Activated CD8-positive, alpha-beta memory T cell treated with anti-CD3 and anti-CD28 coated beads, Interleukin-2, amount 10 ng/mL, durations not matched to agents 7 days and 5 days (primary cell): ENCODE data around the gene IL4I1. TPM values are rescaled to one million over a fixed set of nuclear protein-coding genes. Genes with fewer than 3 reads are reported as not detected.
"Not testable (repeated sequence)": the region's sequence is repeated elsewhere in the genome, so short reads cannot be mapped to it uniquely, and the experiment has no call there.

Experiments used
- ATAC-seq: fragments of 150-1000 bp; cut with Tn5 transposase; one replicate; pipeline ENCODE4 v1.10.0; 2021; ENCODE audit warnings: moderate library complexity
- CTCF ChIA-PET: fragments of 350-600 bp; sonication (Branson Sonifier 250); formaldehyde crosslinking; loops from one replicate; lab custom pipeline; 2021; ENCODE audit warnings: antibody characterized with exemption; lab: Charles Lee
- DNase-seq: peaks from one replicate; pipeline ENCODE4 v3.0.0-alpha.2; 2020
- H3K27ac Mint-ChIP-seq: one replicate; pipeline ENCODE4 v1.8.0; 2021; ENCODE audit warnings: mild to moderate bottlenecking, mixed read lengths
- H3K27me3 Mint-ChIP-seq: one replicate; pipeline ENCODE4 v1.8.0; 2021; ENCODE audit warnings: mixed read lengths
- H3K36me3 Mint-ChIP-seq: one replicate; pipeline ENCODE4 v1.8.0; 2021; ENCODE audit warnings: mild to moderate bottlenecking, mixed read lengths
- H3K4me1 Mint-ChIP-seq: one replicate; pipeline ENCODE4 v1.8.0; 2021; ENCODE audit warnings: mixed read lengths
- H3K4me3 Mint-ChIP-seq: one replicate; pipeline ENCODE4 v1.8.0; 2021; ENCODE audit warnings: mild to moderate bottlenecking, moderate library complexity, mixed read lengths
- H3K9me3 Mint-ChIP-seq: one replicate; pipeline ENCODE4 v1.8.0; 2022; ENCODE audit warnings: low read depth, mixed read lengths
- total RNA-seq, 2 experiments: library from RNA; stranded (reverse); gene quantifications; one replicate each; pipeline ENCODE4 v1.2.3, GENCODE V29; 2021

IL4I1 gene
- 10 to 100 TPM in 1 of 2 experiments, 1 to 10 TPM in 1; 1.7 to 12.3 TPM for total RNA-seq

- Mint-ChIP-seq H3K9me3 (no peaks in the 10 kb centered on the region), H3K4me3 (peak within 1 kb of the TSS; percentile 38), H3K27me3 (no peaks in the 10 kb centered on the region), H3K27ac (peak within 1 kb of the TSS; percentile 87), H3K4me1 (peaks cover 30% of the 10 kb centered on the region), H3K36me3 (no peaks in the 10 kb centered on the region)
- DNase-seq (peak; percentile 76), ATAC-seq (peak; percentile 68)
- CTCF ChIA-PET, result interaction anchor here (0.6 to 1.4 kb wide), 4 partner anchors 31 to 103 kb away, joined by 3 to 4 read pairs (median 3); no protein-coding TSS in a partner anchor
Observed at GRCh38 chr19:49896863-49897621, at the start of gene IL4I1. Gene IL4I1 (minus strand): TSS chr19:49896887. CDS start chr19:49896160, 727 bp downstream.

- H3K4me3 Mint-ChIP-seq, result no peak overlapping the region
- H3K36me3 Mint-ChIP-seq, result no peaks in the 10 kb centered on the region
- H3K9me3 Mint-ChIP-seq, result peaks cover 2% of the 10 kb centered on the region
- H3K27me3 Mint-ChIP-seq, result peaks cover 30% of the 10 kb centered on the region
- no peak for DNase-seq
- ATAC-seq, result no peak
- H3K27ac Mint-ChIP-seq, result no peak overlapping the region
- H3K4me1 Mint-ChIP-seq, result peaks cover 8% of the 10 kb centered on the region
- CTCF ChIA-PET, result no interaction called here
Observed at GRCh38 chr19:49946415-49946814, 49.7 kb upstream of the IL4I1 start.

GRCh38 chr19:49944567-49944966 is 47.9 kb upstream of the IL4I1 start:
- DNase-seq, H3K36me3 Mint-ChIP-seq, H3K9me3 Mint-ChIP-seq, H3K27ac Mint-ChIP-seq, H3K4me3 Mint-ChIP-seq, ATAC-seq, CTCF ChIA-PET: not testable (repeated sequence)
- Mint-ChIP-seq H3K27me3 (peaks cover 32% of the 10 kb centered on the region), H3K4me1 (peaks cover 18% of the 10 kb centered on the region)

- CTCF ChIA-PET, result interaction anchor here (1.1 kb wide), 1 partner anchor 11 kb away, joined by 3 read pairs; no protein-coding TSS in a partner anchor
- H3K4me3 Mint-ChIP-seq, result no peak overlapping the region
- ATAC-seq, result peak; percentile 44
- H3K9me3 Mint-ChIP-seq, result peaks cover 2% of the 10 kb centered on the region
- peaks cover 18% of the 10 kb centered on the region for H3K4me1 Mint-ChIP-seq
- H3K36me3 Mint-ChIP-seq, result no peaks in the 10 kb centered on the region
- H3K27me3 Mint-ChIP-seq, result peaks cover 41% of the 10 kb centered on the region
- DNase-seq, result no peak
- no peak overlapping the region for H3K27ac Mint-ChIP-seq
Observed at GRCh38 chr19:49940482-49940791, 43.8 kb upstream of the IL4I1 start.

GRCh38 chr19:49939721-49940481 is 43.2 kb upstream of the IL4I1 start:
- peaks cover 18% of the 10 kb centered on the region for H3K4me1 Mint-ChIP-seq
- peaks cover 2% of the 10 kb centered on the region for H3K9me3 Mint-ChIP-seq
- CTCF ChIA-PET, result interaction anchor here (1.1 to 2.8 kb wide), 4 partner anchors 11 to 196 kb away, joined by 3 to 11 read pairs (median 6); no protein-coding TSS in a partner anchor
- DNase-seq (no peak), ATAC-seq (peak; percentile 35)
- H3K27ac Mint-ChIP-seq, result no peak overlapping the region
- H3K4me3 Mint-ChIP-seq, result no peak overlapping the region
- H3K27me3 Mint-ChIP-seq, result peaks cover 37% of the 10 kb centered on the region
- no peaks in the 10 kb centered on the region for H3K36me3 Mint-ChIP-seq

GRCh38 chr19:49938662-49939061 is 42.0 kb upstream of the IL4I1 start:
- CTCF ChIA-PET, result interaction anchor here (1.0 to 2.8 kb wide), 7 partner anchors 10 to 197 kb away, joined by 3 to 22 read pairs (median 9); partner anchors contain the start of gene VRK3
- no peak overlapping the region for H3K27ac Mint-ChIP-seq
- H3K36me3 Mint-ChIP-seq, result no peaks in the 10 kb centered on the region
- peaks cover 33% of the 10 kb centered on the region for H3K27me3 Mint-ChIP-seq
- H3K4me3 Mint-ChIP-seq, result no peak overlapping the region
- no peak for ATAC-seq
- DNase-seq, result no peak
- H3K4me1 Mint-ChIP-seq, result peaks cover 13% of the 10 kb centered on the region
- H3K9me3 Mint-ChIP-seq, result no peaks in the 10 kb centered on the region

GRCh38 chr19:49937750-49938381 is 41.2 kb upstream of the IL4I1 start:
- H3K4me3 Mint-ChIP-seq, result no peak overlapping the region
- H3K27ac Mint-ChIP-seq, result no peak overlapping the region
- peak; percentile 82 for DNase-seq
- ATAC-seq, result peak; percentile 69
- H3K9me3 Mint-ChIP-seq, result no peaks in the 10 kb centered on the region
- CTCF ChIA-PET, result interaction anchor here (0.6 to 2.8 kb wide), 20 partner anchors 9 to 220 kb away, joined by 3 to 22 read pairs (median 4); partner anchors contain the start of genes ATF5, FUZ, IL4I1 and NUP62
- no peaks in the 10 kb centered on the region for H3K36me3 Mint-ChIP-seq
- H3K4me1 Mint-ChIP-seq, result peaks cover 19% of the 10 kb centered on the region
- H3K27me3 Mint-ChIP-seq, result peaks cover 25% of the 10 kb centered on the region

GRCh38 chr19:49936549-49936948 is 39.9 kb upstream of the IL4I1 start:
- H3K4me1 Mint-ChIP-seq, result peaks cover 29% of the 10 kb centered on the region
- DNase-seq (no peak), ATAC-seq (no peak)
- H3K27ac Mint-ChIP-seq, result no peak overlapping the region
- no peak overlapping the region for H3K4me3 Mint-ChIP-seq
- H3K36me3 Mint-ChIP-seq, result peaks cover 4% of the 10 kb centered on the region
- no peaks in the 10 kb centered on the region for H3K9me3 Mint-ChIP-seq
- CTCF ChIA-PET, result interaction anchor here (1.7 to 1.8 kb wide), 2 partner anchors 51 to 199 kb away, joined by 5 to 7 read pairs; no protein-coding TSS in a partner anchor
- H3K27me3 Mint-ChIP-seq, result peaks cover 14% of the 10 kb centered on the region

GRCh38 chr19:49933643-49934042 is 37.0 kb upstream of the IL4I1 start:
- no peaks in the 10 kb centered on the region for H3K9me3 Mint-ChIP-seq
- no peak for ATAC-seq
- no peak overlapping the region for H3K27ac Mint-ChIP-seq
- no peak overlapping the region for H3K4me3 Mint-ChIP-seq
- peaks cover 15% of the 10 kb centered on the region for H3K36me3 Mint-ChIP-seq
- H3K4me1 Mint-ChIP-seq, result peaks cover 34% of the 10 kb centered on the region
- peaks cover 9% of the 10 kb centered on the region for H3K27me3 Mint-ChIP-seq
- no peak for DNase-seq
- CTCF ChIA-PET, result interaction anchor here (1.0 to 1.5 kb wide), 3 partner anchors 18 to 202 kb away, joined by 3 to 4 read pairs (median 4); no protein-coding TSS in a partner anchor

GRCh38 chr19:49932731-49933131 is 36.0 kb upstream of the IL4I1 start:
- no peak overlapping the region for H3K4me3 Mint-ChIP-seq
- no peaks in the 10 kb centered on the region for H3K9me3 Mint-ChIP-seq
- CTCF ChIA-PET, result interaction anchor here (0.7 to 1.5 kb wide), 3 partner anchors 19 to 52 kb away, joined by 3 to 4 read pairs (median 4); no protein-coding TSS in a partner anchor
- H3K4me1 Mint-ChIP-seq, result peaks cover 40% of the 10 kb centered on the region
- peaks cover 9% of the 10 kb centered on the region for H3K27me3 Mint-ChIP-seq
- ATAC-seq, result no peak
- H3K27ac Mint-ChIP-seq, result peak overlapping the region; percentile 45
- DNase-seq, result peak; percentile 78
- H3K36me3 Mint-ChIP-seq, result peaks cover 21% of the 10 kb centered on the region

- Mint-ChIP-seq H3K4me1 (peaks cover 47% of the 10 kb centered on the region), H3K4me3 (peak overlapping the region; percentile 5), H3K27me3 (peaks cover 9% of the 10 kb centered on the region), H3K9me3 (no peaks in the 10 kb centered on the region), H3K27ac (peak overlapping the region; percentile 45), H3K36me3 (peaks cover 28% of the 10 kb centered on the region)
- CTCF ChIA-PET, result no interaction called here
- no peak for ATAC-seq
- DNase-seq, result no peak
Observed at GRCh38 chr19:49932041-49932451, 35.4 kb upstream of the IL4I1 start.

- Mint-ChIP-seq H3K9me3 (no peaks in the 10 kb centered on the region), H3K27me3 (peaks cover 5% of the 10 kb centered on the region), H3K36me3 (peaks cover 31% of the 10 kb centered on the region), H3K4me3 (no peak overlapping the region), H3K4me1 (peaks cover 52% of the 10 kb centered on the region), H3K27ac (peak overlapping the region; percentile 30)
- ATAC-seq, result no peak
- CTCF ChIA-PET, result no interaction called here
- DNase-seq, result no peak
Observed at GRCh38 chr19:49931293-49932040, 34.8 kb upstream of the IL4I1 start.
